ENCODE data around the gene UGCG. TPM values are rescaled to one million over a fixed set of nuclear protein-coding genes. Genes with fewer than 3 reads are reported as not detected.

Gene UGCG
- total RNA-seq = 90.7 and 143 TPM in 2 replicates
- 117 and 260 TPM in 2 replicates for polyA plus RNA-seq
- polyA plus RNA-seq (2012) = 55.0 and 121 TPM in 2 replicates
- polyA minus RNA-seq (ENCODE audit: low replicate concordance) = 10.1 and 27.7 TPM in 2 replicates

DNA sequence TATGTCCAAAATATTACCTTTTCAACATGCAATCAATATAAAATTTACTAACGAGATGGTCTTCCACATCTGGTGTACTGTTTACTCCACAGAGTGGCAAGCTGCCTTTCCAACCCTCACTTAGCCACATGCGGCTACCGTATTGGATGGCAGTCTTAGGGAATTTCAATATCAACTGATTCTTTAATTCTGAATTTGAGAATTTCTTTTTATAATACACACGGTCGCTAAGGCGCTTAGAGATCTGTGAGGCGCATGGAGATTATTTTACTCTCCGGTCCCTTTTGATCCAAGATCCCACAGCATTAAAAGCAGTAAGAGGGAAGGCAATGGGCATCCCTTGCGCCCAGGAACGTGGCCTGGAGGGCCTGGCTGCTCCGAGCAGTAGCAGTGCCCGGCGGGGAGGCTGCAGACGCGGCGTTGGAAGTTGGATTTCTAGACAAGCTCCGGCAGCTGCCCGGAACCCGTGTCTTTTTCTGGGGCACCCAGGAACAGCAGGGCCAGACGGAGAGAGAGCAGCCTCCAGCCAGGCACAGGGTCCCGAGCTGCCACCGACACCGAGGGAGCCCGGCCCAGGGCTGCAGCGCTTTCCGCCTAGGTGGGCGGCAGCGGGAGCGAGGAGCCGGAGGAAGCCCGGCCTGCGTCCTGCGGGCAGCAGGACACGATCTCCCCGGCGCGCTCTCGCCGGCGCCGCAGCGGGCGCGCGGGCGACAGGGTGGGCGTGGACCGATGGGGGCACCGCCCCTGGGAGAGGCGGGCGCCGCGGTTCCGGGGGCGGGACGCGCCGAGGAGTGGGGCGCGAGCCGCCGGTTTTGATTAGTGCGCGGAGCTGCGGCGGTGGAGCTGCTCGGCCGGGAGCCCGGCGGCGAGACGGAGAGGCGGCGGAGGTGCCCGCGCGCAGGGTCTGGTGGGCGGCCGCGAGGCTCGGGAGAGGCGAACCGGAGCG is at the start of gene UGCG:
Gene UGCG (plus strand): TSS at position 819 of the 946 bp plus-strand sequence. CDS start 402 bp downstream, outside the sequence.
- Histone ChIP-seq H3K4me2 (ENCODE audit: extremely low read depth, insufficient read depth, low read length) (peak within 1 kb of the TSS; percentile 91), H3K4me3 (replicated peaks in 1 of 4; ENCODE audit: control extremely low read depth in 1 of 4, insufficient read depth in 1 of 4, low read depth in 3 of 4, low read length in 4 of 4) (peak within 1 kb of the TSS; percentile 71 to 90 (median 74)), H3K27me3 (ENCODE audit: control insufficient read depth, insufficient read depth, low read length) (no peaks in the 10 kb centered on the region), H3K36me3 (ENCODE audit: control insufficient read depth, insufficient read depth, low read length) (peaks cover 2% of the 10 kb centered on the region), H3K27ac (ENCODE audit: insufficient read depth, low read length) (peak within 1 kb of the TSS; percentile 93), H2AFZ (ENCODE audit: low read length) (peak within 1 kb of the TSS; percentile 12), H3K4me1 (ENCODE audit: control insufficient read depth, extremely low read depth, insufficient read depth, low read length) (no peaks in the 10 kb centered on the region), H3K9me3 (ENCODE audit: control insufficient read depth, insufficient read depth, low read depth, low read length) (no peaks in the 10 kb centered on the region), H3K79me2 (ENCODE audit: control insufficient read depth, insufficient read depth, low read length) (peaks cover 56% of the 10 kb centered on the region), H3K9ac (ENCODE audit: insufficient read depth, low read length) (peak within 1 kb of the TSS; percentile 91), H4K20me1 (ENCODE audit: control insufficient read depth, extremely low read depth, insufficient read depth, low read length) (no peaks in the 10 kb centered on the region)
- TF ChIP-seq EZH2 (IDR thresholded peaks at IDR 0.05; ENCODE audit: low read length, missing control alignments) = no peak
- TF ChIP-seq, protein P1, sequence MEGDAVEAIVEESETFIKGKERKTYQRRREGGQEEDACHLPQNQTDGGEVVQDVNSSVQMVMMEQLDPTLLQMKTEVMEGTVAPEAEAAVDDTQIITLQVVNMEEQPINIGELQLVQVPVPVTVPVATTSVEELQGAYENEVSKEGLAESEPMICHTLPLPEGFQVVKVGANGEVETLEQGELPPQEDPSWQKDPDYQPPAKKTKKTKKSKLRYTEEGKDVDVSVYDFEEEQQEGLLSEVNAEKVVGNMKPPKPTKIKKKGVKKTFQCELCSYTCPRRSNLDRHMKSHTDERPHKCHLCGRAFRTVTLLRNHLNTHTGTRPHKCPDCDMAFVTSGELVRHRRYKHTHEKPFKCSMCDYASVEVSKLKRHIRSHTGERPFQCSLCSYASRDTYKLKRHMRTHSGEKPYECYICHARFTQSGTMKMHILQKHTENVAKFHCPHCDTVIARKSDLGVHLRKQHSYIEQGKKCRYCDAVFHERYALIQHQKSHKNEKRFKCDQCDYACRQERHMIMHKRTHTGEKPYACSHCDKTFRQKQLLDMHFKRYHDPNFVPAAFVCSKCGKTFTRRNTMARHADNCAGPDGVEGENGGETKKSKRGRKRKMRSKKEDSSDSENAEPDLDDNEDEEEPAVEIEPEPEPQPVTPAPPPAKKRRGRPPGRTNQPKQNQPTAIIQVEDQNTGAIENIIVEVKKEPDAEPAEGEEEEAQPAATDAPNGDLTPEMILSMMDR (conservative IDR thresholded peaks at IDR 0.05 in 1 of 2, IDR thresholded peaks at IDR 0.05 in 1 of 2; ENCODE audit: low read depth in 1 of 2, low read length in 2 of 2) = no peak
- peak; percentile 87 to 89 for DNase-seq (ENCODE audit: low read depth in 2 of 2)

- no peaks in the 10 kb centered on the region for H3K79me2 ChIP-seq (ENCODE audit: control insufficient read depth, insufficient read depth, low read length)
- H3K27ac ChIP-seq (ENCODE audit: insufficient read depth, low read length) = no peak overlapping the region
- H3K4me1 ChIP-seq (ENCODE audit: control insufficient read depth, extremely low read depth, insufficient read depth, low read length) = peaks cover 2% of the 10 kb centered on the region
- no peaks in the 10 kb centered on the region for H3K27me3 ChIP-seq (ENCODE audit: control insufficient read depth, insufficient read depth, low read length)
- H3K4me3 ChIP-seq (replicated peaks in 1 of 4; ENCODE audit: control extremely low read depth in 1 of 4, insufficient read depth in 1 of 4, low read depth in 3 of 4, low read length in 4 of 4) = no peak overlapping the region
- no peak overlapping the region for H3K9ac ChIP-seq (ENCODE audit: insufficient read depth, low read length)
- peak overlapping the region; percentile 18 for H3K4me2 ChIP-seq (ENCODE audit: extremely low read depth, insufficient read depth, low read length)
- peak in 1 of 2 donors; percentile 30 for DNase-seq (ENCODE audit: low read depth in 2 of 2)
- no peak overlapping the region for H2AFZ ChIP-seq (ENCODE audit: low read length)
- TF ChIP-seq, protein P1 (conservative IDR thresholded peaks at IDR 0.05 in 1 of 2, IDR thresholded peaks at IDR 0.05 in 1 of 2; ENCODE audit: low read depth in 1 of 2, low read length in 2 of 2) = no peak
- no peak for TF ChIP-seq EZH2 (IDR thresholded peaks at IDR 0.05; ENCODE audit: low read length, missing control alignments)
- no peaks in the 10 kb centered on the region for H4K20me1 ChIP-seq (ENCODE audit: control insufficient read depth, extremely low read depth, insufficient read depth, low read length)
- no peaks in the 10 kb centered on the region for H3K36me3 ChIP-seq (ENCODE audit: control insufficient read depth, insufficient read depth, low read length)
- H3K9me3 ChIP-seq (ENCODE audit: control insufficient read depth, insufficient read depth, low read depth, low read length) = no peaks in the 10 kb centered on the region
Observed at GRCh38 chr9:111851553-111851952, 45.1 kb upstream of the UGCG start.

DNA sequence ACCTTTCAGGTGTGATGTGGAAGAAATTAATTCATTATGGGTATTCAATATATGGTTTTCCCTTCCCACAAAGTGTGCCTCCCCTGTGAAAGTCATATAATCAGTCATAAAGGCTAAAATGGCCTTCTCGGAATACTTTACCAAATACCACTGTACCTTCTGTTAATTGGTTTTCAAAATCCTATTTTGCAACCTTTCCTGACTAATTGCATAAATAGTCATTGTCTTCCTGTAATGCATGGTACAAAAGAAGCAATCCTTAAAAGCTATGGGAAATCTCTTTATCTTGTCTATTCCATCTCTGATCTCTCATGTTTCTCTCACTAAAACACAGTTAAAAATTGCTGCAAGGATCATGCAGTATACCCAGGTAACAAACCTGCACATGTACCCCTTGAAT is 44.3 kb upstream of the UGCG start:
- Histone ChIP-seq H3K27me3 (ENCODE audit: control insufficient read depth, insufficient read depth, low read length) (no peaks in the 10 kb centered on the region), H4K20me1 (ENCODE audit: control insufficient read depth, extremely low read depth, insufficient read depth, low read length) (no peaks in the 10 kb centered on the region), H3K9me3 (ENCODE audit: control insufficient read depth, insufficient read depth, low read depth, low read length) (no peaks in the 10 kb centered on the region), H3K36me3 (ENCODE audit: control insufficient read depth, insufficient read depth, low read length) (no peaks in the 10 kb centered on the region), H3K27ac (ENCODE audit: insufficient read depth, low read length) (no peak overlapping the region), H3K4me2 (ENCODE audit: extremely low read depth, insufficient read depth, low read length) (no peak overlapping the region), H3K4me3 (replicated peaks in 1 of 4; ENCODE audit: control extremely low read depth in 1 of 4, insufficient read depth in 1 of 4, low read depth in 3 of 4, low read length in 4 of 4) (no peak overlapping the region), H3K79me2 (ENCODE audit: control insufficient read depth, insufficient read depth, low read length) (no peaks in the 10 kb centered on the region), H3K9ac (ENCODE audit: insufficient read depth, low read length) (no peak overlapping the region), H3K4me1 (ENCODE audit: control insufficient read depth, extremely low read depth, insufficient read depth, low read length) (peaks cover 2% of the 10 kb centered on the region), H2AFZ (ENCODE audit: low read length) (no peak overlapping the region)
- no peak for DNase-seq (ENCODE audit: low read depth in 2 of 2)
- TF ChIP-seq, protein P1 (conservative IDR thresholded peaks at IDR 0.05 in 1 of 2, IDR thresholded peaks at IDR 0.05 in 1 of 2; ENCODE audit: low read depth in 1 of 2, low read length in 2 of 2) = no peak
- TF ChIP-seq EZH2 (IDR thresholded peaks at IDR 0.05; ENCODE audit: low read length, missing control alignments) = no peak

Measured in fibroblast of lung (primary cell).